ENCODE data around the gene GRID1. TPM values are rescaled to one million over a fixed set of nuclear protein-coding genes. Genes with fewer than 3 reads are reported as not detected.

GRID1 gene
- total and polyA plus RNA-seq, 2 experiments from 2014 or later: not detected

DNA sequence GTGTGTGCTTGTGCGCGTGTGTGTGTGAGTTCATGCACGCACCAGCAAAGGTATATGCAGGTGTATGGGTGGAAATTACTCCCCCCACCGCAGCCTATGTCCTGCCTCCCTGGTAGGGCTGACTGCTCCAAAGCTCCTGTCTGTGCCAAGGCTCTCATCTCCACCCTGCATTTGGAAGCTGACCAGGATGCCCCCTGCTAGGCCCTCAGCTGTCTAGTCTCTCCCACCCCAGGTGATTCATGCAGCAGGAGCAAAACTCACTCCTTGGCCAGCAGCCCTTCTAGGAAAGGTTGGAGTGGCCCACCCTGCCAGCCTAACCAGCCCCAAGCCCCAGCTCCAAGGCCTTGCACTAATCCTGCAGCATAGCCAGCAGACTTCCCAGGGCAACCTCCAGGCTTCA is 148.4 kb downstream of the GRID1 start:
- in situ Hi-C loops (cut with MboI): no loop called here
- TF ChIP-seq EZH2phosphoT487 (IDR thresholded peaks at IDR 0.05; ENCODE audit: insufficient read depth, low read depth) (no peak), EZH2 (IDR thresholded peaks at IDR 0.05; ENCODE audit: insufficient read depth, poor library complexity, severe bottlenecking) (no peak)
- no peak overlapping the region for H2AFZ ChIP-seq
- no peak overlapping the region for H3K9ac ChIP-seq
- H3K36me3 ChIP-seq (ENCODE audit: low read depth): no peaks in the 10 kb centered on the region
- H3K9me2 ChIP-seq (ENCODE audit: insufficient read depth): no peaks in the 10 kb centered on the region
- 62 to 73% methylated on average over 4 of the region's 4 CpGs for WGBS, 2 experiments (ENCODE audit: low coverage in 1 of 2, low lambda C conversion rate in 2 of 2, missing lambda C conversion rate in 2 of 2)
- no peaks in the 10 kb centered on the region for H3K4me1 ChIP-seq (ENCODE audit: insufficient read depth)
- no peak for DNase-seq
- no peaks in the 10 kb centered on the region for H3K27me3 ChIP-seq (replicated peaks; ENCODE audit: insufficient read depth)
- no peaks in the 10 kb centered on the region for H4K20me1 ChIP-seq (ENCODE audit: insufficient read depth)
- no peak overlapping the region for H3K27ac ChIP-seq
- H3K9me3 ChIP-seq (ENCODE audit: low read depth): no peaks in the 10 kb centered on the region
- no peaks in the 10 kb centered on the region for H3K79me2 ChIP-seq (ENCODE audit: insufficient read depth)
- no peak overlapping the region for H3K4me3 ChIP-seq
- no peaks in the 10 kb centered on the region for H3F3A ChIP-seq (ENCODE audit: insufficient read depth)
- H3K4me2 ChIP-seq (ENCODE audit: unreplicated experiment): no peak overlapping the region

DNA sequence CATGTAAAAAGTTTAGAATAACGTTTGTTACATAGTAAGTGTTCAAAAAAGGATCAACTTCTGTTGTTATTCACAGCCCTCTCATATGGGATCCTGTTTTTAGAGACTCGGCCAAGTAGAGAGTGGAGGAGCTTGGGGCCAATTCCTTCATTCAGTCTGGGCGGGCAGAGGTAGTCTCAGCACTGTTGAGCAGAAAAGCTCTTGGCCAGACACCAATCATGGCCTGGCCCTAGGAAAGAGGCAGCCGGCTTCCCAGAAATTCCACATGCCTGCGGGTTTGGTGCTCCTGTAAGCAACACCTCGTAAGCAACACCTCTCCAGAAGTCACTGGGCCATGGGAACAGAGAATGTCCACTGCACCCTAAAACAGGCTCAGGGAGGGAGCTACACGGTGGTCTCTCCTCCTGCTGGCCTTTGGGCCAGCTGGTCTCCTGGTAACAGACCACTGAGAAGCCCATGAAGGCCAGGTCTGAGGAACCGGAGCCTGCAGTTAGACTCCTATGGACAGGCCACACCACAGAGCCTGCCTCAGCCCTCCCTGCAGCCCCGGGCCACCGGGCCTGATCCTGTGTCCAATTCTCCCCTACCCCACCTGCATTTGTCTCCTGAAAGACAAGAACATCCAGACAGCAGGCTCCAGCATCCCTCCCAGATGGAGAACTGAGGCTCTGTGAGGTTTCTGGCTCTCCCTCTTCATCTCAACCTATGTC is 149.1 kb downstream of the GRID1 start:
- no peak overlapping the region for H3K27ac ChIP-seq
- TF ChIP-seq EZH2 (IDR thresholded peaks at IDR 0.05; ENCODE audit: insufficient read depth, poor library complexity, severe bottlenecking): no peak
- no peak for TF ChIP-seq EZH2phosphoT487 (IDR thresholded peaks at IDR 0.05; ENCODE audit: insufficient read depth, low read depth)
- H3K4me3 ChIP-seq: no peak overlapping the region
- no peak overlapping the region for H2AFZ ChIP-seq
- no peaks in the 10 kb centered on the region for H3K79me2 ChIP-seq (ENCODE audit: insufficient read depth)
- no peaks in the 10 kb centered on the region for H3F3A ChIP-seq (ENCODE audit: insufficient read depth)
- no peak overlapping the region for H3K9ac ChIP-seq
- no peaks in the 10 kb centered on the region for H4K20me1 ChIP-seq (ENCODE audit: insufficient read depth)
- H3K9me2 ChIP-seq (ENCODE audit: insufficient read depth): no peaks in the 10 kb centered on the region
- in situ Hi-C loops (cut with MboI): no loop called here
- H3K4me2 ChIP-seq (ENCODE audit: unreplicated experiment): no peak overlapping the region
- H3K36me3 ChIP-seq (ENCODE audit: low read depth): no peaks in the 10 kb centered on the region
- no peaks in the 10 kb centered on the region for H3K4me1 ChIP-seq (ENCODE audit: insufficient read depth)
- no peak for DNase-seq
- no peaks in the 10 kb centered on the region for H3K27me3 ChIP-seq (replicated peaks; ENCODE audit: insufficient read depth)
- WGBS, 2 experiments (ENCODE audit: low coverage in 1 of 2, low lambda C conversion rate in 2 of 2, missing lambda C conversion rate in 2 of 2): 26 to 29% methylated on average over 10 of the region's 10 CpGs
- no peaks in the 10 kb centered on the region for H3K9me3 ChIP-seq (ENCODE audit: low read depth)

GRCh38 chr10:86216886-86217285 is 149.7 kb downstream of the GRID1 start:
- H2AFZ ChIP-seq: no peak overlapping the region
- H3K27ac ChIP-seq: no peak overlapping the region
- WGBS, 2 experiments (ENCODE audit: low coverage in 1 of 2, low lambda C conversion rate in 2 of 2, missing lambda C conversion rate in 2 of 2): 18 to 20% methylated on average over 1 of the region's 1 CpG
- H3K9me3 ChIP-seq (ENCODE audit: low read depth): no peaks in the 10 kb centered on the region
- H3K79me2 ChIP-seq (ENCODE audit: insufficient read depth): no peaks in the 10 kb centered on the region
- no peaks in the 10 kb centered on the region for H3K27me3 ChIP-seq (replicated peaks; ENCODE audit: insufficient read depth)
- in situ Hi-C loops (cut with MboI): no loop called here
- no peak overlapping the region for H3K9ac ChIP-seq
- TF ChIP-seq EZH2phosphoT487 (IDR thresholded peaks at IDR 0.05; ENCODE audit: insufficient read depth, low read depth) (no peak), EZH2 (IDR thresholded peaks at IDR 0.05; ENCODE audit: insufficient read depth, poor library complexity, severe bottlenecking) (no peak)
- H3K4me1 ChIP-seq (ENCODE audit: insufficient read depth): no peaks in the 10 kb centered on the region
- no peak for DNase-seq
- no peaks in the 10 kb centered on the region for H3F3A ChIP-seq (ENCODE audit: insufficient read depth)
- H4K20me1 ChIP-seq (ENCODE audit: insufficient read depth): no peaks in the 10 kb centered on the region
- H3K4me3 ChIP-seq: no peak overlapping the region
- H3K4me2 ChIP-seq (ENCODE audit: unreplicated experiment): no peak overlapping the region
- H3K9me2 ChIP-seq (ENCODE audit: insufficient read depth): no peaks in the 10 kb centered on the region
- H3K36me3 ChIP-seq (ENCODE audit: low read depth): no peaks in the 10 kb centered on the region

- TF ChIP-seq EZH2 (IDR thresholded peaks at IDR 0.05; ENCODE audit: insufficient read depth, poor library complexity, severe bottlenecking): no peak
- no peak for TF ChIP-seq EZH2phosphoT487 (IDR thresholded peaks at IDR 0.05; ENCODE audit: insufficient read depth, low read depth)
- H3K9me3 ChIP-seq (ENCODE audit: low read depth): no peaks in the 10 kb centered on the region
- no peaks in the 10 kb centered on the region for H3K9me2 ChIP-seq (ENCODE audit: insufficient read depth)
- no peak overlapping the region for H3K27ac ChIP-seq
- H2AFZ ChIP-seq: no peak overlapping the region
- no peak overlapping the region for H3K9ac ChIP-seq
- H3K79me2 ChIP-seq (ENCODE audit: insufficient read depth): no peaks in the 10 kb centered on the region
- H3K36me3 ChIP-seq (ENCODE audit: low read depth): no peaks in the 10 kb centered on the region
- no peak for DNase-seq
- H4K20me1 ChIP-seq (ENCODE audit: insufficient read depth): no peaks in the 10 kb centered on the region
- no peaks in the 10 kb centered on the region for H3K4me1 ChIP-seq (ENCODE audit: insufficient read depth)
- no peaks in the 10 kb centered on the region for H3K27me3 ChIP-seq (replicated peaks; ENCODE audit: insufficient read depth)
- H3K4me2 ChIP-seq (ENCODE audit: unreplicated experiment): no peak overlapping the region
- no peaks in the 10 kb centered on the region for H3F3A ChIP-seq (ENCODE audit: insufficient read depth)
- no peak overlapping the region for H3K4me3 ChIP-seq
- WGBS, 2 experiments (ENCODE audit: low coverage in 1 of 2, low lambda C conversion rate in 2 of 2, missing lambda C conversion rate in 2 of 2): 12 to 17% methylated on average over 5 of the region's 5 CpGs
- in situ Hi-C loops (cut with MboI): no loop called here
Observed at GRCh38 chr10:86215712-86216111, 150.9 kb downstream of the GRID1 start.
